ENCODE data around the gene SIK3. TPM values are rescaled to one million over a fixed set of nuclear protein-coding genes. Genes with fewer than 3 reads are reported as not detected.

SIK3 gene
- total RNA-seq, 1 donor from 2014 or later = 88.4 TPM

- CTCF ChIA-PET = no interaction called here
- ATAC-seq (ENCODE audit: low read depth) = no peak
- TF ChIP-seq CTCF (IDR thresholded peaks at IDR 0.05) = no peak
- DNase-seq = no peak
- H3K27ac Mint-ChIP-seq = no peak overlapping the region
- H3K36me3 Mint-ChIP-seq (ENCODE audit: low read depth) = peaks cover 24% of the 10 kb centered on the region
- peaks cover 3% of the 10 kb centered on the region for H3K9me3 Mint-ChIP-seq
- POLR2A ChIA-PET = interaction anchor here (0.9 to 2.0 kb wide), 2 partner anchors 9 to 12 kb away, joined by 6 to 7 read pairs; no protein-coding TSS in a partner anchor
- intact Hi-C loops (cut with micrococcal nuclease) = no loop called here
- peaks cover 68% of the 10 kb centered on the region for H3K4me1 Mint-ChIP-seq
- H3K27me3 Mint-ChIP-seq = no peaks in the 10 kb centered on the region
- H3K4me3 Mint-ChIP-seq = no peak overlapping the region
Measured at GRCh38 chr11:117087446-117087845, 10.8 kb downstream of the SIK3 start.

- ATAC-seq (ENCODE audit: low read depth) = no peak
- H3K27ac Mint-ChIP-seq = no peak overlapping the region
- H3K27me3 Mint-ChIP-seq = no peaks in the 10 kb centered on the region
- intact Hi-C loops (cut with micrococcal nuclease) = no loop called here
- DNase-seq = no peak
- ChIA-PET CTCF (no interaction called here), POLR2A (no interaction called here)
- H3K36me3 Mint-ChIP-seq (ENCODE audit: low read depth) = peaks cover 19% of the 10 kb centered on the region
- no peaks in the 10 kb centered on the region for H3K9me3 Mint-ChIP-seq
- H3K4me1 Mint-ChIP-seq = peaks cover 69% of the 10 kb centered on the region
- no peak overlapping the region for H3K4me3 Mint-ChIP-seq
- TF ChIP-seq CTCF (IDR thresholded peaks at IDR 0.05) = no peak
Measured at GRCh38 chr11:117084992-117085391, 13.2 kb downstream of the SIK3 start.

- DNase-seq (no peak), ATAC-seq (ENCODE audit: low read depth) (no peak)
- H3K4me1 Mint-ChIP-seq = peaks cover 66% of the 10 kb centered on the region
- intact Hi-C loops (cut with micrococcal nuclease) = no loop called here
- no peak overlapping the region for H3K4me3 Mint-ChIP-seq
- no peak for TF ChIP-seq CTCF (IDR thresholded peaks at IDR 0.05)
- POLR2A ChIA-PET = interaction anchor here (0.6 kb wide), 1 partner anchor 153 kb away, joined by 4 read pairs; no protein-coding TSS in a partner anchor
- CTCF ChIA-PET = interaction anchor here (1.0 kb wide), 1 partner anchor 13 kb away, joined by 3 read pairs; no protein-coding TSS in a partner anchor
- no peak overlapping the region for H3K27ac Mint-ChIP-seq
- H3K9me3 Mint-ChIP-seq = no peaks in the 10 kb centered on the region
- peaks cover 19% of the 10 kb centered on the region for H3K36me3 Mint-ChIP-seq (ENCODE audit: low read depth)
- H3K27me3 Mint-ChIP-seq = no peaks in the 10 kb centered on the region
Measured at GRCh38 chr11:117083011-117083935, 15.0 kb downstream of the SIK3 start.

GRCh38 chr11:117081908-117082307 lies 16.3 kb downstream of the SIK3 start:
- Mint-ChIP-seq H3K36me3 (ENCODE audit: low read depth) (peaks cover 17% of the 10 kb centered on the region), H3K4me3 (no peak overlapping the region), H3K27me3 (no peaks in the 10 kb centered on the region), H3K27ac (no peak overlapping the region), H3K4me1 (peaks cover 71% of the 10 kb centered on the region), H3K9me3 (no peaks in the 10 kb centered on the region)
- POLR2A ChIA-PET = no interaction called here
- intact Hi-C loops (cut with micrococcal nuclease) = loop anchor here (1.0 kb wide), 1 partner anchor 11 kb away; no protein-coding TSS in a partner anchor
- DNase-seq = no peak
- ATAC-seq (ENCODE audit: low read depth) = no peak
- CTCF ChIA-PET = no interaction called here
- TF ChIP-seq CTCF (IDR thresholded peaks at IDR 0.05) = no peak

GRCh38 chr11:117080370-117080769 lies 17.9 kb downstream of the SIK3 start:
- ATAC-seq (ENCODE audit: low read depth) (no peak), DNase-seq (no peak)
- Mint-ChIP-seq H3K36me3 (ENCODE audit: low read depth) (peaks cover 14% of the 10 kb centered on the region), H3K27me3 (no peaks in the 10 kb centered on the region), H3K4me3 (no peak overlapping the region), H3K9me3 (no peaks in the 10 kb centered on the region), H3K4me1 (peaks cover 72% of the 10 kb centered on the region), H3K27ac (no peak overlapping the region)
- CTCF ChIA-PET = no interaction called here
- POLR2A ChIA-PET = no interaction called here
- no peak for TF ChIP-seq CTCF (IDR thresholded peaks at IDR 0.05)
- intact Hi-C loops (cut with micrococcal nuclease) = no loop called here
